ENCODE measurements around the gene DHCR7. TPM values are rescaled to one million over a fixed set of nuclear protein-coding genes. Genes with fewer than 3 reads are reported as not detected.

DHCR7 gene
- total RNA-seq, 1 donor from 2014 or later = 32.3 TPM

DNA sequence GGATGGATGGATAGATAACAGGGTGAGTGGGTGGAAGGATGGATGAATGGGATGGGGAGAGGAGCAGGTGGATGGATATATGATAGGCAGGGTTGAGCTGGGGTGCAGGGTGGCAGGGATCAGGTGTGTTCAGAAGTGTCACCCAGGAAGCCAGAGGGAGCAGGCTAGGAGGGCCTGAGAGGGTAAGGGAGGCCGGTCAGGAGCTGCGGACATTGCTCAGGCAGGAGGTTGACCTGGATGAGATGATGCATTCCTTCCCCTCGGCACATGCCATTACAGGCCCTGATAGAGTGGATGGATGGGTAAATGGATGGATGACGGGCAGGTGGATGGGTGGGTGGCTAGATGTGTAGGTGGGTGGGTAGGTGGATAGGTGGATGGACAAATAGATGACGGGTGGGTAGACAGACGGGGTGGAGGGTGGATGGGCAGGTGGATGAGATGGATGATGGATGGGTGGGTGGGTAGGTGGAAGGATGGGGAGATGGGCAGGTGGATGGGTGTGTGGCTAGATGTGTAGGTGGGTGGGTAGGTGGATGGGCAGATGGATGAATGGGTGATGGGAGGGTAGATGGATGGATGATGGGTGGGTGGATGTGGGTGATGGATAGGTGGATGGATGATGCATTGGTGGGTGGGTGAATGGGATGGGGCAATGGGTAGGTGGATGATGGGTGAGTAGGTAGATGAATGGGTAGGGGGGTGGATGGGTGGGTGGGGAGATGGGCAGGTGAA lies 8.0 kb downstream of the DHCR7 start:
- no peak for DNase-seq (ENCODE audit: low read depth)
- H3K4me3 ChIP-seq (ENCODE audit: low read depth, low read length) = no peak overlapping the region
- TF ChIP-seq, protein P1, sequence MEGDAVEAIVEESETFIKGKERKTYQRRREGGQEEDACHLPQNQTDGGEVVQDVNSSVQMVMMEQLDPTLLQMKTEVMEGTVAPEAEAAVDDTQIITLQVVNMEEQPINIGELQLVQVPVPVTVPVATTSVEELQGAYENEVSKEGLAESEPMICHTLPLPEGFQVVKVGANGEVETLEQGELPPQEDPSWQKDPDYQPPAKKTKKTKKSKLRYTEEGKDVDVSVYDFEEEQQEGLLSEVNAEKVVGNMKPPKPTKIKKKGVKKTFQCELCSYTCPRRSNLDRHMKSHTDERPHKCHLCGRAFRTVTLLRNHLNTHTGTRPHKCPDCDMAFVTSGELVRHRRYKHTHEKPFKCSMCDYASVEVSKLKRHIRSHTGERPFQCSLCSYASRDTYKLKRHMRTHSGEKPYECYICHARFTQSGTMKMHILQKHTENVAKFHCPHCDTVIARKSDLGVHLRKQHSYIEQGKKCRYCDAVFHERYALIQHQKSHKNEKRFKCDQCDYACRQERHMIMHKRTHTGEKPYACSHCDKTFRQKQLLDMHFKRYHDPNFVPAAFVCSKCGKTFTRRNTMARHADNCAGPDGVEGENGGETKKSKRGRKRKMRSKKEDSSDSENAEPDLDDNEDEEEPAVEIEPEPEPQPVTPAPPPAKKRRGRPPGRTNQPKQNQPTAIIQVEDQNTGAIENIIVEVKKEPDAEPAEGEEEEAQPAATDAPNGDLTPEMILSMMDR (conservative IDR thresholded peaks at IDR 0.05; ENCODE audit: low read depth, low read length) = no peak

DNA sequence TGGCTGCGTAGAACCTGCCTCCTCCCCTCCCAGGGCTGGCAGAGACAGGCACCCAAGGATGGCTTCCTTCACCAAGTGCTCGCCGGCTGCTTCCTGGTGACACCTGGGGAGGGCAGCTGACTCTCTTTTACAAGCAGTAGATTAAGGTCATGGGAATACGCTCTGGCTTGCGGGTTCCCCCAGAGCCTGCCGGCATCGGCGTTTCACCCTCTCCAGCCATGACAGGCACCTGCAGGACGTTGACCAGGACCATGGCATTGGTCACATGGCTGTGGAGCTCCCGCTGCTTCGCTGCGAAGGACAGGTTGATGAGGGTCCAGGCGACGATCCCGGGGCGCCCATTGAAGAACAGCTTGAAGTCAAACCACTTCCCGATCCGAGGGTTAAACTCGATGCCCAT lies 9.5 kb downstream of the DHCR7 start:
- H3K4me3 ChIP-seq (ENCODE audit: low read depth, low read length) = no peak overlapping the region
- DNase-seq (ENCODE audit: low read depth) = no peak
- TF ChIP-seq, protein P1 (conservative IDR thresholded peaks at IDR 0.05; ENCODE audit: low read depth, low read length) = no peak

DNA sequence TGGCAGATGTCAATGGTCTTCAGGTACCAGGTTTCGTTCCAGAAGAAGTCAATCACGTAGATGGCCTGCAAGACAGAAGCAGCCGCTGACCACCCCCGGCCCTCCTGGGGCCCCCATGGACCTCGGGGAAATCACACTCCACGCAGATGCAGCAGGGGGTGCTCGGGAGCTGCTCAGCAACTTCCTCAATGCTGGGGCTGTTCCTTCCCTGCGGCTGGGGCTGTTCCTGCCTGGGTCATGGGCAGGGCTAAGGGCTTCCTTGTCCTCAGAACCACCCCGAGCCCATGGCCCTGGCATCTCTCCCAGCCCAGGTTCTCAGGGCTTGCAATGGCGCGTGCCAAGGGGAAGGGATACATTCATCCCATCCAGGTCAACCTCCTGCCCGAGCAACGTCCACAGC lies 10.3 kb downstream of the DHCR7 start:
- H3K4me3 ChIP-seq (ENCODE audit: low read depth, low read length) = no peak overlapping the region
- no peak for DNase-seq (ENCODE audit: low read depth)
- TF ChIP-seq, protein P1 (conservative IDR thresholded peaks at IDR 0.05; ENCODE audit: low read depth, low read length) = no peak

DNA sequence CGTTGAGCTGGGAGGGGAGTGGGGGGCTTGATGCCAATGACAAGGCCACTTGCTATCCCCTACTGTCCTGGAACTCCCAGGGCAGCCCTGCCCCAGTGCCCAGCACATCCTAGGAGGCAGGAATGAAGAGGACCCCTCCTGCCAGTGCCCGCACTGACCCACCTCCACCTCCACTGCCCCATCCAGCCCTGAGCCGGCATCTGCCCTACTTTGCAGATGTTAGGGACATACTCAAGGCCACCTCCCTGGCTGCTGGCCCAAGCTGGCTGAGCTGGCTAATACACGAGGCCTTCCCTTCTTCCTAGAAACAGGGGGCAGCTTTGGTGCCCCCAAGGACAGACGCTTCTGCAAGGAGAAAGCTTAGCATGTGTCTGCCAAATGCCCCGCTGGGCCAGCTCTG lies 10.8 kb downstream of the DHCR7 start:
- DNase-seq (ENCODE audit: low read depth) = no peak
- H3K4me3 ChIP-seq (ENCODE audit: low read depth, low read length) = no peak overlapping the region
- TF ChIP-seq, protein P1 (conservative IDR thresholded peaks at IDR 0.05; ENCODE audit: low read depth, low read length) = no peak

DNA sequence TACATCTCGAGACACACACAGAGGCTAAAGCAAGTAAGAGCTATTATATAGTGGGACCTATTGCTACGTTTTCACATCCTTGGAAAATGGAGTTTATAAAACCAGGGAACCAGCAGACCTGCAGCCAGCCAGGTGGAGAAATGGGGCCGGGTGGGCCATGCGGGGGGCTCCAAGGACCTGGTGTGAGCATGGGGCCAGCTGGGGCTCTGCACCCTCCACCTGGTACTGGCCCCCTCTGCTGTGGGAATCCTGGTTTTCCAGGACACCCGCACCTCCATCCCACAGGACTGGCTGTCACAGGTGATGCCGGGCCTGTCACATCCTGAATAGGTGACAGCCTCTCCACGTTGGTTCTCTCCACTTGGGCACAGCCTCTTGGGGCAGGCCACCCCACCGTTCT lies 11.3 kb downstream of the DHCR7 start:
- DNase-seq (ENCODE audit: low read depth) = no peak
- no peak overlapping the region for H3K4me3 ChIP-seq (ENCODE audit: low read depth, low read length)
- TF ChIP-seq, protein P1 (conservative IDR thresholded peaks at IDR 0.05; ENCODE audit: low read depth, low read length) = no peak

DNA sequence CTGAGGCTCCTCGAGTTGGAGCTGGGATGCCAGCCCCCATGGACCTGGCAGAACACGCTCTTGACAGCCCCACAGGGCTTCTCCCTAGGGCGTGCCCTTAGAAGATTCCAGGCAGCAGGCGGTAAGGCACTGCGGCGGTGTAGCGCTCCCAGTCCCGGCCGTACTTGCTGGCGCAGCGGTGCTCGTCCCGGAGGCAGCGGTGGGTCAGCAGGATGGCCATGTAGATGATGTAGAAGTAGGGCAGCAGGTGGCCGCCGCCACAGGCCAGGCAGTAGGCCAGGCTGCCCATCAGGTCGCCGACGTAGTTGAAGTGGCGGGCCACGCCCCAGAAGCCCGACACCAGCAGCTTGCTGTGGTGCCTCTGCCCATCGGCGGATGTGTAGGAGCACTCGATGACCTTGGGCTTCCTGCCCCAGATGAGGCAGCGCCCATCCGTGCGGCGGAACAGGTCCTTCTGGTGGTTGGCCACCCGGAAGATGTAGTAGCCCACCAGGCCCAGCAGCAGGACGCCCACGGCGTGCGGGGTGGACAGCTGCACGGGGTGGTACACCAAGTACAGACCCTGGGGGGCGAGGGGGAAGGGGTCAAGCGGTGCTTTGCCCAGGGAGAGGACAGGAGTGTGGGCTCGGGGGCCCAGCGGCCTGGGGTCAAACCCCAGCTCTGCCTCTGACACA lies 12.8 kb downstream of the DHCR7 start:
- DNase-seq (ENCODE audit: low read depth) = no peak
- H3K4me3 ChIP-seq (ENCODE audit: low read depth, low read length) = no peak overlapping the region
- TF ChIP-seq, protein P1 (conservative IDR thresholded peaks at IDR 0.05; ENCODE audit: low read depth, low read length) = no peak
